RPMI7951 (cell line): ENCODE results near the gene RAB44. TPM values are rescaled to one million over a fixed set of nuclear protein-coding genes. Genes with fewer than 3 reads are reported as not detected.
"Not testable (repeated sequence)": the region's sequence is repeated elsewhere in the genome, so short reads cannot be mapped to it uniquely, and the experiment has no call there.

Experiments used
- DNase-seq: peaks from one replicate; pipeline ENCODE4 v3.0.0-alpha.2; 2012; ENCODE audit warnings: low read depth
- total RNA-seq: library from RNA; depleted of rRNA; stranded (reverse); fragments of >200 nt; shearing (Covaris generic); gene quantifications from 2 replicates; pipeline ENCODE4 v1.2.3, GENCODE V29; 2014; rRNA removed

The RAB44 gene, protein sequence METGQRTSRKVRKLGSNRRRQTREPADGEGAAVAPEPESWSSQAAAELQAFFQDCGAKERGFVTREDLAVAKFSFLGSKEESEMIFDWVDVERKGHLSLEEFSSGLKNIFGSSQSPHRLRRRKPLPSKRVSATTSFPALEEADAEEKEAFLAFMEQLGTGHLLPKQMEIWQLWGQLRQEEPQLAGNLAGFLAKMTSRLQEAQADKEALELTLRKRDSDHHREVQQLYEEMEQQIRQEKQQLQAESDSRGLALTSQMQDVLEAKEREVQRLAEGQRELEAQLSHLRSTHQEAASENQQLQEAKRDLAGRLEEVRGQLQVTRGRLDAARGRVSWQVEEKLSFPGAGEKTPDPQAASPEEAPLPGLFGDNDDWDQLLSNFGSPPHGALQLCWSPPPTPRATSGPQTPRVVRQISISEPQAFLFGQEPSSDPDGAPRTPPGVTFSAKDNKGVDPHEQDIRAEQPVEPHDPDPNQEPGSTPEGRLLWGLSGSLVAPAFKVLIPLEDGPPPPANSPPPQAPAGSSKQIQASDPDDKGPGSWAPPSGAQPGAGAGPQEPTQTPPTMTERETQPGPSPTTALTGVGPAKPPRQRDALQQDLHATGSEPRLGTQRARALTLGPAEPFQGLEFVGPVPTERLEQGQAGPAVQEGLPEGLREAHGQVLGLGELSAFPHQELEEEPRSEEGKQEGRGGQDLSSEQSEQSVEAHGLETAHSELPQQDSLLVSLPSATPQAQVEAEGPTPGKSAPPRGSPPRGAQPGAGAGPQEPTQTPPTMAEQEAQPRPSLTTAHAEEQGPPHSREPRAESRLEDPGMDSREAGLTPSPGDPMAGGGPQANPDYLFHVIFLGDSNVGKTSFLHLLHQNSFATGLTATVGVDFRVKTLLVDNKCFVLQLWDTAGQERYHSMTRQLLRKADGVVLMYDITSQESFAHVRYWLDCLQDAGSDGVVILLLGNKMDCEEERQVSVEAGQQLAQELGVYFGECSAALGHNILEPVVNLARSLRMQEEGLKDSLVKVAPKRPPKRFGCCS
- total RNA-seq = not detected in 2 replicates

DNA sequence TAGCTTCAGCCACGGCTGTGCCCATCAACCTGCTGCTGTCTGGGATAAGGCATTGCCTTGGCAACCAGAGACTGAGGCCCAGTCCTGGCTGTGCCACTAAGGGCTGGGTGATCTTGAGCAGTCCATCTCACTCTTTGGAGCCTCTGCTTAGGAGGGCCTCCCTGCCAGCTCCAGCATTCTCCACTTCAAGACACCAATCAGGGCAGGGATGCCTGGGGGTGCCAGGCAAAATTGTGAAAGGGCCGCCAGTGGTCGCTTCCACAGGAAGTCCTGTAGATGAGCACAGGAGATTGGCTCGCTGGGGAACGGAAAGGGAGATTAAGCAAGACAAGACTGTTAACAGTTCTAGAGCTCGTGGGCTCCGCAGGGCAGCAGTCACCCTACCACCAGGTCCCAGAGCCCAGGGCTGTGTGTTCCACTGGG lies at the start of gene RAB44:
Gene RAB44 (plus strand): TSS at position 346 of the 423 bp plus-strand sequence. CDS start 6,410 bp downstream, outside the sequence.
- no peak for DNase-seq

DNA sequence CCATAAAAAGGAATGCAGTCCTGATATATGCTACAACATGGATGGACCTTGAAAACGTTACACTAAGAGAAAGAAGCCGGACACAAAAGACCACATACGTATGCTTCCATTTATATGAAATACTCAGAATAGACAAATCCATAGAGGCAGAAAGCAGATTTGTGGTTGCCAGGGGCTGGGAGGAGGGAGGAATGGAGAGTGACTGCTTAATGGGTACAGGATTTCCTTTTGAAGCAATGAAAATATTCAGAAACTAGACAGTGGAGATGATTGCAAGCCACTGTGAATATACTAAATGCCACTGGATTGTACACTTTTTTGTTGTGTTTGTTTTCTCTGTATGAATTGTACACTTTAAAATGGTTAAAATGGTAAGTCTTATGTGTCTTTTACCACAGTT lies 48.5 kb upstream of the RAB44 start:
- DNase-seq = no peak

DNA sequence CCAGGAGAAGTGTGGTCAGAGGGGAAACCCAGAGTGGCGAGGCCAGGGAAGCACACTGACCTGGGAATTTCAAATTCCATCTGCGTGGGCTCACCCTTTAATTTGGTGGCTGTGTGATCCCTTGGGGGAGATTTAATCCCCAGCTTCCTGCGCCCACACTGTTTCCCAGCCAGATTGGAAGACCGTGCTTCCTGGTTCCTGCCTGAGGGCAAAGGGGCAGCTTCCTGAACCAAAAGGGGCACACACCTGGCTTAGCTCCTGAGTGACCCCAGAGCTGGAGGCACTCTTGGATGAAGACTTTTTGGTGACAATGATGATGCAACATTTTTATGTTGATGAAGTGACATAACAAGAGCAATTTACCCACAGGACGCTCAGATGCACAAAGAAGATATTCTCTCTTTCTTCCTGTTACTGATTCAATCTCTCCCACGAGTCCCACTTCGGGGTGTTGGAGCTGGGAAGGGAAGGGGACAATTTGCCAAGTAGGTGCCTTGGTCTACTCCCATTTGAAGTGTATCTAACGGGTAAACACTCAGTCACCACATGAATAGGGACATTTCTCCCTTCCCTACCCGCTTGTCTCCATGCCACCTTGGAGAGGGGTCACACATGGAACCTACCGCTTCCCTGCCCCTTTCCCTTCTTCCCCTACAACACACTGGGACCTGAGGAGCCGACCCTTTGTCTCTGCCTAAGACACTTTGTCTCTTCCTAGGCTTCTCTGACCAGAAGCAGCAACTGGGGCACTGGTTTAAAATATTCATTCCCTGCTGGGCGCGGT lies 47.7 kb upstream of the RAB44 start:
- DNase-seq = peak; percentile 40

DNA sequence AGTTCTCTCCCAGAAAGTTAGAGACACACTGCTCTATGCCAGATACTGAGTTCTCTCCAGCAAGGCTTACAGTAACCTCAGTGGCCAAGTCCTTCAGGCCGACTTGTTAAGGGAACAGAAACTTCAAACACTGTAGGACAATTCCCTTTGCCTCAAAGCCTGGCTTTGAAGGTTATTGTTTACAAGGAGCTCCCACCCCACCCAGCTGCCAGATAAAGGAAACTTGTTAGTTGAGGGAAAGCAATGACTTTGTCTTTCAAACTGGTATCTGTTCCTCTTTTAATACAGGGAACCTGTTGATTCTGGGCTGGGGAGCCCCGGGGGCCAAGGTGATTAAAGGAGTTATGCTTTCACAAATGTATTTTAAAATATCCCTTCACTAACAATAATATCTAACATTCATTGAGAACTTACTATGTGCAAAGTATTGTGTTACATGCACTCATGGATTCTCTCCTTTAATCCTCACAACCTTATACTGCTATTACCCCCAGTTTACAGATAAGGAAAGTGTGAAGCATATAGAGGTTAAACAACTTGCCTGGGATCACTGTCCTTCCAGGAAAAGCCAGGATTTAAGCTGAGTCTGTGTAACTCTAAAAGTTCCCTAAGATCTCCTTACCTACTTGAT lies 46.7 kb upstream of the RAB44 start:
- DNase-seq = no peak

DNA sequence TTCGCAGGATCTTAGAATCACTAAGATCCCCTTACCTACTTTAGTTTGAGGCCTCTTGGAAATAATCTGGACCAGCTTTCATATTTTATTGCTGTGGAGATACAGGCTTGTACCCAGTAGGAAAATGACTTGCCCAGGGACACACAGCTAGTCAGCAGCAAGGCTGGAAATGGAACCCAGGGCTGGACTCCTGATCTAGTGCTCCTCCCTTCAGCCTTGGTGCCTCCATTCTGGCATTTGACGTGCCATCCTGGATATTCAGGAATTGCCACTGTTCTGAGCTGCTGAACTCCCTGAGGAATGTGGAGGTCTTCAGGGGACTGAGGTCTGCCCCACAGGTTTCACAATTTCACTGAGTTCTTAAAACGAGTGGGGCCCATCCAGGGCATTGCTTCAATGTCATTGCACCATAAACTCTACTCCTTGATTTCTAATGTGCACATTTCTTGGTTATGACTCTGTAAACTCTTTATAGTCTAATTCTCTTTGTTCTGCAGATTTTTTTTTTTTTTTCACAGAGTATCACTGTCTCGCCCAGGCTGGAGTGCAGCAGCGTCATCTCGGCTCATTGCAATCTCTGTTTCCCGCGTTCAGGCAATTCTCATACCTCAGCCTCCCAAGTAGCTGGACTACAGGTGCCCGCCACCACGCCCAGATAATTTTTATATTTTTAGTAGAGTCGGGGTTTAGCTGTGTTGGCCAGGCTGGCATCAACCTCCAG lies 45.8 kb upstream of the RAB44 start:
- no peak for DNase-seq

DNA sequence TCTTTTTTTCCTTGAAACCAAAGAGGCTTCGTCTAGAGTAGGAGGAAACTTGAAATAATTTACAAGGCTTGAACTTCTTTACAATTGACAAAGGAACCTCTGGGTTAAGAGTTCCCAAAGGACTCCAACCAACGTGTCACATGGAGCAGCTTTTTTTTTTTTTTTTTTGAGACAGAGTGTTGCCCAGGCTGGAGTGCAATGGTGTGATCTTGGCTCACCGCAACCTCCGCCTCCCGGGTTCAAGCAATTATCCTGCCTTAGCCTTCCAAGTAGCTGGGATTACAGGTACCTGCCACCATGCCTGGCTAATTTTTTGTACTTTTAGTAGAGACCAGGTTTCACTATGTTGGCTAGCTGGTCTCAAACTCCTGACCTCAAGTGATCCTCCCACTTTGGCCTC lies 43.2 kb upstream of the RAB44 start:
- not testable (repeated sequence) for DNase-seq

DNA sequence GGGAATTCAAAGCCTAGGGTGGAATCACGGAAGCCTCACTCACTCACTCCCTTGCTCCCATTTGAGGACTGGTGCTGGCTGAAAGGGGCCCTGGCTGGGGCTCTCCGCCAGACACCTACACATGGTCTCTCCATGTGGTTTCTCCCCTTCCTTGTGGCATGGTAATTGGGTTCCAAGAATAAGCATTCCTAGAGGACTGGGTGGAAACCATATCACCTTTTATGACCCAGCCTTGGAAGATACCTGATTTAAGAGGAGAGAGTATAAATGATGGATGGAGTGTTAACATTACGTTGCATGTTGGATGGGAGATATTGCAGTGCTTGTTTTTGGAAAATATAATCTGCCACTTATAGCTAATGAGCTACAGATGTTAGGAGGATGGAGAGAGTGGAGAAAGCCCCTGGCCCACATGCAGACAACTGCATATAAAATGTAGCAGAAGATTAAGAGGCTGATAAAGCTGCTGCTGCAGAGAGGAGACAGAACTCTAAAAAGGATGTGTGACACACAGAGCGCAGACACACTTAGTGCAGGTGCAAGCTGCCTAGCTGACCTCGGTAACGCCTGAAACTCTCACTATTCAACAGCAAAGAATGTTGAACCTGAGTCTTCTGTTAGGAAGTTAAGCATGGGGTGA lies 42.4 kb upstream of the RAB44 start:
- DNase-seq = no peak

DNA sequence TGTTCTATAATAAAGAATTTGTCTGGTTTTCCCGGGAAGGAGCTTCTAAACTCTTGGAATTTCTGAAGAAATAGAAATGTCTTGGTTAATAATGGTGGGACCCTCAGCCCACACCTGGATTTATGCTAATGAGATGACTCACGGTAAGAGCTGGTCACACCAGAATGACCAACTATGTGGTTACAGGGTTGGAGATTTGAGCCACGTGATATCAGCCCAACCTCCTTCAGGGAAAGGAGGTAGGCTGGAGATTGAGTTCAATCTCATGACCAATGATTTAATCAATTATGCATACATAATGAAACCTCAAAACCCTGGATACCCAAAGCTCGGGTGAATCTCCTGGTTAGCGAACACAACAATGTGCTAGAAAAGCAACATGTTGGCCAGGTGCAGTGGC lies 41.2 kb upstream of the RAB44 start:
- DNase-seq = no peak

DNA sequence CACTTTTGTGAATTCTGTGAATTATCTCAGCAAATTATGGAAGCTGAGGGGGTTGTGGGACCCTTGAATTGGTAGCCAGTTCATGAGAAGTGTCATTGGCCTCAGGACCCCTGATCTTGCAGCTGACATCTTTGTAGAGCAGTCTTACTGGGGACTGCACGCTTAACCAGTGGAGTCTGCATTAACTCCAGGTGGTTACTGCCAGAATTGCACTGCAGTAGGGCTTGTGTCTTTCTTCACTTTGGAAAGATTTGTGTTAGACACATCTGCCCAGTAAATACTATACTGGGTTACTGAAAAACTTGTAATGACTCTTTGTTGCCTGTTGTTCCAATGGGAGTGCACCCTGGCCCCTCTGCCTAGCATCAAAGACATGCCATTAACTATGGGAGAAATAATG lies 40.4 kb upstream of the RAB44 start:
- no peak for DNase-seq

DNA sequence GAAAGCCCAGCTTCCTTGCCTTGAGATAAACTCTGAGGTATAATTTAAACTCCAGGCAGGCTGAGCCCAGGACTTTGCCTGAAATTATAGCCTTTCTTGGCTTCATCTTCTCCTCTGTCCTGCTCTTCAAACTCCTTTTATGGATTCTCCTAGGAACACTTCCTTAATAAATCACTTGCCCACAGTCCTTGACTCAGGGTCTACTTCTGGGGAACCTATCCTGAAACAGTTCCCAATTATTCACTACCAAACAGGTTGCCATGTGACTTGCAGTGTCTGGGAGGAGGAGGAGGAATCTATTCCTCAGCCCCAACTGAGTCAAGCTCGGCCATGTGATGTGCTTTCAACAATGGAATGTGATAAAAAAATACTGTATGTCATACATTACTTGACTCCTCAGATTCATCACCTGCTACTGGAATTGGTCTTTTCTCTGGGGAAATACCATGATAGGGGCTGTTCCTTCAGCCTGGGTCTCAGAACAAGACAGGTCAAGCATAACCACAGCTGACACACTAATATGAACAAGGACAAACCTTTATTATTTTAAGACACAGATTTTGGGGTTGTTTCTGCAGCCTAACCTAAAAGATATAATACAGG lies 39.6 kb upstream of the RAB44 start:
- DNase-seq = no peak

DNA sequence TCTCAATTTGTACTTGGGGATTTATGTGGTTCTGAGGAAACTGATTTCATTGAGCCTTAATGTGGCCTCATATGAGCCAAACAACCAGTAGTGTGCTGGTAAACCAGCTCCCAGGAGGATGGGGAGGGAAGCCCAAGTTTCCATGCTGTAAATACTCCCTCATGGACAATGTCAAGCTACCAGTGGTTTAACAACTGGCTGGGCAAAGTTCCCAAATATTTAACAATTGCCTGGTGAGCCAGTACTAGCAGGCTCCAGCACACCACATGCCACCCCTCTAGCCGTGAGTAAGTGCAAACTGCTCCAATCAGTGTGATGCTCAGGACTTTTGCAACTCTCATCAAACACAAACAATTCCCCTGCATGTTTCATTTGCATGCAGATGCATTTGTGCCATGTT lies 38.4 kb upstream of the RAB44 start:
- DNase-seq = peak; percentile 59

DNA sequence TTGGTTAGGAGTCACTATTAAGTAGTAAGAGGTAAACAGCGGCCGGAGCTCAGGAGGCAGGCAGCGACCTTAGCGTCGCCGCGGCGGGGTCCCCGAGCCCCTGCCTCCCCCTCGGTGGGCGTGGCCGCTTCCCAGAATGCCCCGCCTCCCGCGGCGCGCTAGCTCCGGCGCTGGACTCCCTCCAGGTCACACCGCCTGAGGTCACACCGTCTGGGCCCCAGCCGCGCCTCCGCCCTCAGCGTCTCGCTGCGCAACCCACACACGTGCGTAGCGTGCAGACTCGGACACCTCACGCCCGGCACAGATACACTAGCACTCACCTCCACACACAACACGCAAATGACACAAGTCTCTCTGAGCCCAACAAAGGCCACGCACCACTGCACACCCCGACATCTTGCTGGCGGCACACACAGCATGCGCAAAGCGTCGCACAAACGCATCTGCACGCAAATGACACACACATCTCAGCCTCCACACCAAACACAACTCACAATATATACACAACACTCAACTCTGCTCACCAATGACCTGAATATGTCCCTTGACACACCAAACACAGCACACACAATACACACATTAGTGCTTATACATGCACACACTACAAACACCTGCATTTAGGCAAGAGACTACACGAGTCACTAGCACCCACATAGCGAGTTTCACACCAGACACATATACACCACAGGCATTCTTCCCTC lies 36.7 kb upstream of the RAB44 start:
- DNase-seq = no peak

DNA sequence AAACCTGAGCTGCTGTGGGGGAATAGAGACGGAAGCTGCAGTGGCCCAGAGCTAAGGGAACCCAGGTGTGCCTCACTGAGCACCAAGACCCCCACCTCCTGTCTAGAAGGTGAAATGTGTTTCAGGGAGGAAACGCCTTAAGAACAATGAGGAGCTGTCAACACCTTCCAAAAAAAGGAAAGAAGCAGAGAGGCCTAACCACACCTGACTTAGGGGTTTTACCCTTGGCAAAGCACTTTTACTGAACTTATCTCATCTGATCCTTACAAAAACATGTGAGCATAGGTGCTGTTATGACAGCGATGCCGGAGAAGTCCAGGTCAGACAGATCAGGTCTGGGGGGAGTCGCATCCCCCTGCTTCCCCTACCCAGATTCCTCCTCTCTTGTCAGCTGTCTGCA lies 35.2 kb upstream of the RAB44 start:
- DNase-seq = no peak

DNA sequence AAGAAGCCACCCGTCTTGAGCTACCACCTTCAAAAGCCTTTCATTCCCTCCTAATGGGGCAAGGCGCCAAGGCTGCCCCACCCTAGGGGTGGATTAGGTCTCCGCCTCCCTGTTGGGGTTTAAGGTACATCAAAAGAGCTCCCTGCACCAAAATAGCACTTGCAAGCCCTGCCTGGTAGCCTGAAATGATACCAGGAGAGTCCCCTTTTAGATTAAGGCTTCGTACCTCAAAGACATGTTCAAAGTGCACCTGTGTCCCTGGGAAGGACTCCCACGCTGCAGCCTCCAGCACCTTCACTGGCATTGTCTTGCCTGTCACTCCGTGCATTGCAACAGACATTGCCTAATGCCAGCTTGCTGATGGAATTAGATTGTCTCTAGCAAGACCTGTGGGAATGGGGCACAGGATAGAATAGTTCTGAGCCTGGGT lies 34.8 kb upstream of the RAB44 start:
- no peak for DNase-seq

DNA sequence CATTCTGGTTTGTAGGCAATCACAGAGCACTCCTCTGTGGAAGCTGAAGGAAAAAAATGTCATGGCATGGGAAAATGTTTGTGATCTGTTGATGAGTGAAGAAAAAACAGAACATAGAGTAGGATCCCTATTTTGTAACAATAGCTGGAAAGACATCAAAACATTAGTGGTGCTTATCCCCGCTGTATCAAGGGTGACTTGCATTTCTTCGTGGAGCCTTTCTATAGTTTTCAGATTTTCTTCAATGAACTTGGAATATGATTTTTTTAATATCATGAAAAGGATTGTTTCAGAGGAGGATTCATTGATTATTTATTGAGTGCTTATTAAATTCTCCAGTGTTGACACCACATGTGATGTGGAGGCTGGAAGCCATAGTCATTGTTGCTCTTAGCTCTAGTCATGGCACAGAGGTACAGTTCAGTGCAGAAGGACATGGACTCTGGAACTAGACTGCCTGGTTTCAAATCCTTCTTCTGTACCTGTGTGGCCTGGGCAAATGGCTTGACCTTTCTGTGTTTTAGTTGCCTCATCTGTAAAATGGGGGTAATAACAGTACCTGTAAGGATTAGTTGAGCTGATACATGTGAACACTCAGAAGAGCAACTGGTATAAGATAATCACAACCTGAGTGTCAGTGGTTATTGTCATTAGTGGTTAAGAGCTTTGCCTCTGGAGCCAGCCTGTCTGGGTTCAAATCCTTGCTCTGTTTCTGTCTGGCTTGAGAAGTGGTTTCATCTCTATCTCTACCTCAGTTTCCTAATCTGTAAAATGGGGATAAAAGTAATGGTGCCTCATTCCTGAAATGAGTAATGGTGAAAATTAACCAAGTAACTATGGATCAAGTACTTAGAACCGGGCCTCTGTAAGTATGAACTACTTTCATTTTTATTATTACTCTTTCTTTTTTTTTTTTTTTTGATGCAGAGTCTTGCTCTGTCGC lies 33.9 kb upstream of the RAB44 start:
- no peak for DNase-seq

DNA sequence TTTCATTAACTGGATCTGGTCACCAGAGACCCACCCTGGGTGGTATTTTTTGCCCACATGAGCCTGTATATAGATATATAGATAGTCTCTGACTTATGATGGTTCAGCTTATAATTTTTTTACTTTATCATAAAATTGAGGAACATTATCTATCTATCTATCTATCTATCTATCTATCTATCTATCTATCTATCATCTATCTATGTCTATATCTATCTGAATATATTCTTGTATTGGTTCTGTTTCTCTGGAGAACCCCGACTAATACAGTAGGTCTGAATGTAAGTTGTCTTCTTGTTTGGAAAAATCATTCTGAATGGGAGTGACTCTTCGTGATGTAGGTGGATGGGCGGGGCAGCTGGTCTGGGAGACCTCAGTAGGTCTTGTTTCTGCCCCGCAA lies 32.4 kb upstream of the RAB44 start:
- DNase-seq = no peak

DNA sequence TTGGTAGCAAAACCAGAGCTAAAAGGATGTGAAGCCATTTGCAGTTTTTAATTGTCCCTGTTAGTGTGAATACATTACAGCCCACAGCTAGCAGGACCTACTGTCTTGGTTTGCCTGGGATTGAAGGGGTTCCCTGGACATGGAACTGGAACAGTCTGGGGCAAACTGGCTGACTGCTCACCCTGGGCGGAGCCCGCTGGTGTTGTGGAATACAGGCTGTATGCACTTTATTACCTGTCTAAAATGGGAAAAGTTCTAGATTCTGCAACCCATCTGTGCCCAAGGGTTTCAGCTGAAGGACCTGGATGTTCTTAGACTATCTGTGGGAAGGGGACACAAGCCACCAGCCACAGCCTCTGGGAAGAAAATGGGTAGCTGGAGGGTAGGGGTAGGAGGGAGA lies 31.3 kb upstream of the RAB44 start:
- DNase-seq = no peak
